ENCODE measurements around the gene THOC2.

Gene THOC2

GRCh38 chrX:123563167-123563566 is 169.7 kb downstream of the THOC2 start:
- DNase-seq (ENCODE audit: low spot score) = no peak

- no peak for DNase-seq (ENCODE audit: low spot score)
Measured at GRCh38 chrX:123562342-123563146, 170.3 kb downstream of the THOC2 start.

- DNase-seq (ENCODE audit: low spot score) = no peak
Measured at GRCh38 chrX:123561439-123562215, 171.2 kb downstream of the THOC2 start.

GRCh38 chrX:123550829-123551228 is 182.0 kb downstream of the THOC2 start:
- no peak for DNase-seq (ENCODE audit: low spot score)
